ENCODE data around the gene KRTAP9-3.
"Not testable (repeated sequence)": the region's sequence is repeated elsewhere in the genome, so short reads cannot be mapped to it uniquely, and the experiment has no call there.

Gene KRTAP9-3

GRCh38 chr17:41249637-41250240 lies 17.5 kb downstream of the KRTAP9-3 start, which contains the start of gene KRTAP9-4:
Gene KRTAP9-4 (plus strand): TSS chr17:41249687. CDS start chr17:41249721, 34 bp downstream.
- not testable (repeated sequence) for DNase-seq (ENCODE audit: low read depth in 1 of 2, low spot score in 1 of 2)

- no peak for DNase-seq (ENCODE audit: low read depth in 1 of 2, low spot score in 1 of 2)
Measured at GRCh38 chr17:41251261-41251660, 19.0 kb downstream of the KRTAP9-3 start.

- no peak for DNase-seq (ENCODE audit: low read depth in 1 of 2, low spot score in 1 of 2)
Measured at GRCh38 chr17:41254861-41255260, 22.6 kb downstream of the KRTAP9-3 start.

GRCh38 chr17:41255381-41256290 lies 23.4 kb downstream of the KRTAP9-3 start, which contains the start of gene KRTAP9-9:
Gene KRTAP9-9 (plus strand): TSS chr17:41255384.
- DNase-seq (ENCODE audit: low read depth in 1 of 2, low spot score in 1 of 2), result not testable (repeated sequence)

GRCh38 chr17:41256291-41256685 lies 24.0 kb downstream of the KRTAP9-3 start:
- DNase-seq (ENCODE audit: low read depth in 1 of 2, low spot score in 1 of 2), result no peak

GRCh38 chr17:41258406-41258805 lies 26.2 kb downstream of the KRTAP9-3 start:
- no peak for DNase-seq (ENCODE audit: low read depth in 1 of 2, low spot score in 1 of 2)

GRCh38 chr17:41263212-41263611 lies 31.0 kb downstream of the KRTAP9-3 start:
- no peak for DNase-seq (ENCODE audit: low read depth in 1 of 2, low spot score in 1 of 2)

GRCh38 chr17:41264599-41264998 lies 32.4 kb downstream of the KRTAP9-3 start:
- DNase-seq (ENCODE audit: low read depth in 1 of 2, low spot score in 1 of 2), result no peak

- DNase-seq (ENCODE audit: low read depth in 1 of 2, low spot score in 1 of 2), result no peak
Measured at GRCh38 chr17:41265078-41265477, 32.8 kb downstream of the KRTAP9-3 start, which contains the start of gene KRTAP9-6. Gene KRTAP9-6 (plus strand): TSS chr17:41265378. CDS start chr17:41265378, 0 bp downstream.

- no peak for DNase-seq (ENCODE audit: low read depth in 1 of 2, low spot score in 1 of 2)
Measured at GRCh38 chr17:41267711-41268110, 35.5 kb downstream of the KRTAP9-3 start.

- DNase-seq (ENCODE audit: low read depth in 1 of 2, low spot score in 1 of 2), result not testable (repeated sequence)
Measured at GRCh38 chr17:41271323-41271722, 39.1 kb downstream of the KRTAP9-3 start.

GRCh38 chr17:41271858-41272257 lies 39.6 kb downstream of the KRTAP9-3 start:
- DNase-seq (ENCODE audit: low read depth in 1 of 2, low spot score in 1 of 2), result no peak

GRCh38 chr17:41275648-41276190 lies 43.5 kb downstream of the KRTAP9-3 start, which contains the start of gene KRTAP9-7:
Gene KRTAP9-7 (plus strand): TSS chr17:41275698. CDS start chr17:41275698, 0 bp downstream.
- not testable (repeated sequence) for DNase-seq (ENCODE audit: low read depth in 1 of 2, low spot score in 1 of 2)

GRCh38 chr17:41278176-41278955 lies 46.1 kb downstream of the KRTAP9-3 start:
- DNase-seq (ENCODE audit: low read depth in 1 of 2, low spot score in 1 of 2), result no peak
